HG03045 (cell line): Measurements from ENCODE around the gene FRS2.
"Not testable (repeated sequence)": the region's sequence is repeated elsewhere in the genome, so short reads cannot be mapped to it uniquely, and the experiment has no call there.

Experiments
- ATAC-seq: cut with Tn5 transposase; IDR thresholded peaks from one replicate; pipeline ENCODE4 v1.9.1; 2021; ENCODE audit warnings: mild to moderate bottlenecking, moderate library complexity; ENCODE audit not compliant: unreplicated experiment

Gene FRS2

GRCh38 chr12:69570545-69571399 is 100.6 kb downstream of the FRS2 start:
- no peak for ATAC-seq

GRCh38 chr12:69575346-69575745 is 105.2 kb downstream of the FRS2 start:
- ATAC-seq, result no peak

GRCh38 chr12:69578283-69578682 is 108.1 kb downstream of the FRS2 start:
- ATAC-seq, result no peak

GRCh38 chr12:69579029-69579428 is 108.8 kb downstream of the FRS2 start:
- no peak for ATAC-seq

- ATAC-seq, result no peak
These were observed 109.9 kb downstream of the FRS2 start for GRCh38 chr12:69580074-69580473.

GRCh38 chr12:69583203-69583602 is 113.0 kb downstream of the FRS2 start:
- ATAC-seq, result no peak

- peak; percentile 98 for ATAC-seq
These were observed 115.2 kb downstream of the FRS2 start, which contains the start of gene CCT2 for GRCh38 chr12:69585189-69586062. Gene CCT2, plus strand, starts transcription at chr12:69585459. Its CDS starts 63 bp downstream, at chr12:69585522.

- ATAC-seq, result no peak
These were observed 118.3 kb downstream of the FRS2 start for GRCh38 chr12:69588527-69588926.

GRCh38 chr12:69589082-69589481 is 118.9 kb downstream of the FRS2 start:
- no peak for ATAC-seq

GRCh38 chr12:69595689-69596088 is 125.5 kb downstream of the FRS2 start:
- ATAC-seq, result no peak

GRCh38 chr12:69598174-69598753 is 128.1 kb downstream of the FRS2 start:
- ATAC-seq, result no peak

GRCh38 chr12:69600804-69601203 is 130.6 kb downstream of the FRS2 start:
- no peak for ATAC-seq

- ATAC-seq, result no peak
These were observed 131.9 kb downstream of the FRS2 start for GRCh38 chr12:69601962-69602685.

GRCh38 chr12:69602954-69603353 is 132.8 kb downstream of the FRS2 start:
- no peak for ATAC-seq

GRCh38 chr12:69603556-69603955 is 133.4 kb downstream of the FRS2 start:
- not testable (repeated sequence) for ATAC-seq

- not testable (repeated sequence) for ATAC-seq
These were observed 134.1 kb downstream of the FRS2 start for GRCh38 chr12:69604275-69604674.

GRCh38 chr12:69608114-69608513 is 137.9 kb downstream of the FRS2 start:
- ATAC-seq, result no peak

GRCh38 chr12:69610126-69610525 is 139.9 kb downstream of the FRS2 start:
- no peak for ATAC-seq

GRCh38 chr12:69610729-69611128 is 140.5 kb downstream of the FRS2 start, which contains the start of gene LRRC10:
Gene LRRC10, minus strand, starts transcription at chr12:69610907. Its CDS starts 69 bp downstream, at chr12:69610838.
- ATAC-seq, result no peak

- ATAC-seq, result no peak
These were observed 143.2 kb downstream of the FRS2 start for GRCh38 chr12:69613351-69613750.

GRCh38 chr12:69616025-69616424 is 145.8 kb downstream of the FRS2 start:
- no peak for ATAC-seq
